Activated T-cell treated with anti-CD3 and anti-CD28 coated beads for 48 hours (primary cell): Measurements from ENCODE around the gene DMPK.
"Not testable (repeated sequence)": the region's sequence is repeated elsewhere in the genome, so short reads cannot be mapped to it uniquely, and the experiment has no call there.

Source experiments
- DNase-seq: peaks from one replicate; pipeline ENCODE4 v3.0.0-alpha.2; 2020; ENCODE audit warnings: low read depth

DMPK gene

DNA sequence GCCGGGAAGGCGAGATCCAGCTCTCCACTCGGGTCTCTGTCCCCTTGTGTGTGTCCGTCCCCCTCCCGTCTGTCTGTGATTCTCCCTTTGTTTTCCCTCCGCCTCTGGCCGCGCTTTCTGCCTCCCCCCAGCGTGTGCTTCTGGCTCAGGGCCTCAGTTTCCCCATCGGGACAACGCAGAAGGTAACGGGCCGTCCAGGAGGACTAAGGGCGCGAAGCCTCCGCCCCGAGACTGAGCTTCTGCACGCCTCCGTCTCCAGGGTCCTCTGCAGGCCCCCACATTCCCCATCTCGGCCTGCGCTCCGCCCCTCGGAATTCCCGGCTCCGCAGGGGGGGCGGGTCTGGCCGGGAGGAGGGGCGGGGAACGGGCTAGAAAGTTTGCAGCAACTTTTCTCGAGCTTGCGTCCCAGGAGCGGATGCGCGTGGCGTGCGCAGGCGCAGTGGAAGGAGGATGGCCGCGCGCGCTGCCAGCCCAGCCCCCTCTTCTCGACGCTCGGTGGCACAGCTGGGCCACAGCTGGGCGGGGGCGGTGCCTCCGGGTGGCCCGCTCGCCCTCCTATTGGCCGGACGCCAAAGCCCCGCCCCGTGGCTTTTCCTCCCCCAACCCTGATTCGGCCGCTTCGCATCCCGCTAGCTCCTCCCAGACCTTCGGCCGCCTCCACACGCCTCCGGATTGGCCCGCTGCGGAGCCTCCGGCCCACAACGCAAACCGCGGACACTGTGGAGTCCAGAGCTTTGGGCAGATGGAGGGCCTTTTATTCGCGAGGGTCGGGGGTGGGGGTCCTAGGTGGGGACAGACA, 13.1 kb downstream of the DMPK start, which contains the start of gene SIX5:
Gene SIX5, minus strand, starts transcription at position 269 of the 799 bp plus-strand sequence. CDS start 408 bp downstream, outside the sequence.
- DNase-seq = peak; percentile 97

DNA sequence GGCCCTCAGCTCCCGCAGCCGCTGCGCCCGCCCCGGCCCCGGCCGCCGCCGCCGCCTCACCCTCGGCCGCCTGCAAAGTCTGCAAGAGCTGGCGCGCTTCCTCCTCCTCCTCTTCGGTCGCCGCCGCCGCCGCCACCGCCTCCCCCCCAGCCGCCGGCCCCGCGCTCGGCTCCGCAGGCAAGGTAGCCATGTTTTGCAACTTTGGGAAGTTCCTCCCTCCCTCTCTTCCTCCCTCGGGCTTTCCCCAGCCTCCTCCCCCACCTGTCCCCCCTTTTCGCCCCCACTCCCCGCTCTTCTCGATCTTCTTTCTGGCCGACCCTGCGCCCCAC, 13.7 kb downstream of the DMPK start:
- peak; percentile 43 for DNase-seq

DNA sequence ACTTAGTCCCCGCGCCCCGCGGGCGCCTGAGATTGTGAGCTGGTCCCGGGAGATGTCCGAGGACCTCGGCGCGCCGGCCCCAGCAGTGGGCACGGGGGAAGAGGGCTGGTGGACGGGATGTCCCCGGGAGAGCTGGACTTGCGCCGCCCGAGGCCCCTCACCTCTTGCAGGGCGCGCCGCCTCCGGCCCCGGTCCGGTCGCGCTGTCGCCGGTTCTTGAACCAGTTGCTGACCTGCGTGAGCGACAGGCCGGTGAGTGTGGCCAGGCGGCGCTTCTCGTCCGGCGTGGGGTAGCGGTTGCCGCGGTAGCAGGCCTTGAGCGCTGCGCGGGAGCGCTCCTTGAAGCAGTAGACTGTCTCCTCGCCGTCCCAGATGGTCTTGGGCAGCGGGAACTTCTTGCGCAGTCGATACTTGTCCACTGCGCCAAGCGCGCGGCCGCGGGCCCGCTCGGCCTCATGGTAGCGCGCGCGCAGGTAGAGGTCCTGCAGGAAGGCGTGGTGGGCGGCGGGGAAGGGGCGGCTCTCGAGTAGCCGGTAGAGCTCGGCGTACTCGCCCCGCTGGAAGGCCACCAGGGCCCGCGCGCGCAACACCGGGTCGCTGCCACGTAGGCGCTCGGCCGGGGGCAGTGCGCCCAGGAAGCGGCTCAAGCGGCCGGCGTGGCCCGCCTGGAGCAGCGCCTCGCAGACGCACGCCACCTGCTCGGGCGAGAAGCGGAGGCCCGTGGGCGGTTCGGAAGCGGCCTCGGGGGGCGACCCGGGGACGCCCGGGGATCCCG, 14.2 kb downstream of the DMPK start:
- DNase-seq = no peak

DNA sequence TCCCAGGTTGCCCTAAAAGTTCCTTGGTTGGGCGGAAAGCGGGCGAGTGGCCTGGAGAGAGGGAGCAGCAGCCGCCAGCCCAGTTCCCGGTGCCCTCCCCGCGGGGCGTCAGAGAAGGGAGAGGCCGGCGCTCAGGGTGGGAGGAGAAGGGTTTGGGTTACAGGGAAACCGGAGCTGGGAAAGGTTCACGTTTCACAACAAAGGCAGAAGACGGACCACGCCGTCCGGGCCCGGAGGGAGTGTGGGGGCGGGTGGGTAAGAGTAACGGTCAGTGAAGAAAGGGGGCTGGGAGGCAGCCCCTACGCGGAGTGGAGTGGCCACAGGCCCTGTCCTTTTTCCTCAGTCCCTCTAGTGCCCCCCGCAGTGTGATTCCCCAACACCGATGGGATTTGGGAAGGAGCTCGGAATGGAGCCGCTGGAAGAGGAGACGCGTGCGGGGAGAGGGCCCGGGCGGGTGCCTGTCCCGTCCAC, 14.8 kb downstream of the DMPK start:
- no peak for DNase-seq

DNA sequence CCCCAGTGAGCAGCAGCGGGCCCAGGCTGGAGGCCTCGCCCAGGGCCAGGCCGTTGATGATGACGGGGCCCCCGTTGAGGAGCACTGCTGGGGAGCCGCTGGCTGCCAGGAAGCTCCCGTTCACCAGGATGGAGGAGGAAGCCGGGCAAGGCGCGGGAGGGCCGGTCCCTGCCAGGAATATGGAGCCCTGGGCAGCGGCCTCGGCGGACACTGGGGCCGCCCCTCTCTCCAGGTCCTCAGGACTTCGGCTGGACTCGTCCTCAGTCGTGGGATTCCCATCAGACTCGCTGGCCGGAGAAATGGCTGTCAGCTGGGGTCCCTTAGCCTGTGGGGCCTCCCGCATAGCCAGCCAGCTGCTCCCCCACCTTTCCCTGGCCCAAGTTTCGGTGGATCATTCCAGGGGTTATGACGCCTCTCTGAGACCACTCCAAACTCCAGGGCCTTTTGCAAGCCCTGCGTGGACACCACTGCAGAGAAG, 15.4 kb downstream of the DMPK start:
- no peak for DNase-seq

DNA sequence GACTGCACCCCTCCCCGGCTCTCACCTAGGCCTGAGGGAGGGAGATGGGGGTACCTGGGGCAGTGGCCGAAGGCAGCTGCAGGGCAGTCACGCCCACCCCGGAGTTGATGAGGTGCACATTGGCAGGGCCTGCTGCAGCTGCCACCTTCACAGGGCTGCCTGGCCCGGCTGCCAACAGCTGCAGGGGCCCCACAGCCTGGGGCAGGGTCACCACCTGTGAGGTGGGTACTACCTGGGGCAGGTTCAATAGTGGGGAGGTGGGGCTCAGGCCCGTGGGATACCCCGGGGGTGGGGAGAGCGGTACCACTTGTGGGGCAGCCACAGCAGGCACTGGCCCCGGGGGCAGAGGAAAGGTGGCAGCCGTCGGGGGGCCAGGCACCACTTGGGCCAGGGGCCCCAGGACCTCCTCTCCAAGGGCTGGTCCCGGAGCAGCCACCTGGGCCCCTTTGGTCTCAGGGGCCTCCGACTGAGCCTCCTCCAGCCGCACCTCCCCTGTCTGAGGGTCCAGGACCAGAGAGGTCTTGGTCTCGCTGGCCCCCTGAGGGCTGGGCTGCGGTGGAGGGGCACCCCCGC, 15.9 kb downstream of the DMPK start:
- DNase-seq = no peak

DNA sequence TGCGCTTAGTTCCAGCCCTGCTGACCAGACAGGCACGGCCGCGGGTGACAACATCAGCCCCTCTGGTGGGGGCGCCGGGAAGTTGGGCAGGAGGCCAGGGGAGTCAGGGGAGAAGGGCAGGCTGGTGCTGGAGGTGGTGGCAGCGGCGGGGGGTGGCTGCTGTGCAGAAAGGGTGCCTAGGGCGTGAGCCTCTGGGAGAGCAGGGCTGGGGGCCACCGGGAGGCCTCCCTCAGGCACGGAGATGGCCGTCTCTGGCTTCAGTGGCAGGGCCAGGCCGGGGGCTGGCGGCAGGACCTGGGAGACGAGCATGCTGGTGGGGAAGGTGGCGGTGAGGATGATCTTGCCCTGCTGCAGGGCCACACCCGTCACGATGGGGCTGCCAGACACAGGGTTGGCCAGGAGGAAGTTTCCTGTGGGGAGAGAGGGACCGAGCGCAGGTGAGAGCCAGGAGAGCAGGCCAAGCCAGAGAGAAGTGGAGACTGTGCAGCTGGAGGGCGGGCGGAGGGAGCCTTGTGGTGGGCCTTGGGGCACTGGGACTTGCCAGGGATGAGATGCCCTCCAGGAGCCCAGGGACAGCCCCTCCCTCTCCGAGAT, 16.5 kb downstream of the DMPK start:
- DNase-seq = no peak

DNA sequence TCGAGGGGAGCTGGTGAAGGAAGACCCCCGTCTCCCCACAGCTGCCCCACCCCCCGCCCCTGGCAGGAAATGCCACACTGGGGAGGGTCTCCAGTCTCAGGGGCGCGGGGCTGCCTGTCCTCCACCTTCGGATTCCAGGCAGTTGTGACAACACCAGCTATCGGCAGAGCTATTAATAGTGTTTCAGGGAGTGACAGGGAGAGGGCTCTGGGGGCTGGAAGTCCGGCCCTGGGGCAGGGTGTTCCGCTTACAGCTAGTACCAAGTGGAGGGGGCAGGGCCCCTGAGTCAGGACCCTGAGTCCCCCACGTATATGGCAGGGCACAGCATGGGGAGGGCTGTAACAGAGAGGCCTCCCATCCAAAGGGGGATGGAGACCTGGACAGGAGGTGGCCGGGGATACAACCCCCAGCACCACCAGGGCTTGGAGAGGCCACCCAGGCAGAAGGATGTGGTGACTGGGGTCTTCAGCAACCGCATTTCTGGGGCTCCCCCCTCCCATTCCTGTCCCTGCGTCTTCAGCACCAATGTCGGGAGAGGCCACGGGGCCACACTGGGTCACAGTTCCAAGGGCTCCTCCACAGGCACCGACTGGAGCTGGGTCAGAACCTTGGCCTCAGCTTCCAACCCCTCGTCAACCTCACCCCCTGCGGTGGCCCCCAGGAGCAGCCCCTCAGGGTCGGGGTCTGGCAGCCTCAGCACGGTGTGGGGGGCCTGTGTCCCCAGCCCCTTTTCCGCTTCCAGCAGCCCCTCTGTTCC, 17.2 kb downstream of the DMPK start:
- no peak for DNase-seq

DNA sequence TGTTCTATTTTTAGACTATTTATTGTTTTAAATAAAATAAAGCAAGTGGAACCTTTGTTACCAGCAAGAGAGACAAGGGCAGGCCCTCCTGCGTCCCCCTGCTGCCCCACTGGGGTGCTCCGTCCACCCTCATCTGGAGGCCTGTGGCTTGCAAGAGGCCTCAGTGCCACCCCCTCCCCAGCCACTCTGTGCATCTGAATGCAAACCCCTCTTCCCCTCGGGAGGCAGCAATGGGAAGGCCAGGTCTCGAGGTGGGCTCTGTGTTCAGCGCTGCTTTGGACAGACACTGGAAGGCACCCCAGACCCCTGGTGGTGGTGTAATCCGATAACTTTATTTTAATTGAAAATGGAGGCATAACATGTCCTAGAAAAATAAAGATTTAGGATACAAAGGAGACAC, 17.8 kb downstream of the DMPK start:
- no peak for DNase-seq

DNA sequence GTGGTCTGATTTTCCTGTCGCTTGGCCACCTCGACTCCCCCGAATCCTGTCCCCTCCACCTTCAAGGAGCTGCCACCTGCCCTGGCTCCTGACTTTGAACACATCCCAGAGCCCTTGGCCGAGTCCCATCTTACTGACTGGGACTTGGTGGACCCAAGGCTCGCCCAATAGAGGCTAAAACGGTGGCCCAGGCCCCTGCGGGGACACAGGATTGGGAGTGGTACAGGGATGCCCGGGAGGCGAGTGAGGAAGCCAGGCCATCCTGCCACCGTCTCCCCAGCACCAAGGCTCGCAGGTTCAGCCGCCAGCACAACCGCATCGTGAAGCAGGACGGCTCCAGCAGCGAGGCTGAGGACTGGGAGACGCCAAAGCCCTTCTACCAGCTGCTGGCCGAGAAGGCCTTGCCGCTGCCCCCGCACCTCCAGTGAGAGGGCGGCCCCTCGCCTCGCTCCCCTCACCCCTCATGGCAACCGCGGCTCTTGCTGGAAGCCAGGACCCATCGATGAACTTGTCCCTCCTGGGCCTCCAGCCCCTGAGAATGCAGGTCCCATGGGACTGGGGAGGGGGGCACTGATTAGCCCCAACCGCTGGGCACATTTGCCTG, 18.5 kb downstream of the DMPK start:
- DNase-seq = no peak

DNA sequence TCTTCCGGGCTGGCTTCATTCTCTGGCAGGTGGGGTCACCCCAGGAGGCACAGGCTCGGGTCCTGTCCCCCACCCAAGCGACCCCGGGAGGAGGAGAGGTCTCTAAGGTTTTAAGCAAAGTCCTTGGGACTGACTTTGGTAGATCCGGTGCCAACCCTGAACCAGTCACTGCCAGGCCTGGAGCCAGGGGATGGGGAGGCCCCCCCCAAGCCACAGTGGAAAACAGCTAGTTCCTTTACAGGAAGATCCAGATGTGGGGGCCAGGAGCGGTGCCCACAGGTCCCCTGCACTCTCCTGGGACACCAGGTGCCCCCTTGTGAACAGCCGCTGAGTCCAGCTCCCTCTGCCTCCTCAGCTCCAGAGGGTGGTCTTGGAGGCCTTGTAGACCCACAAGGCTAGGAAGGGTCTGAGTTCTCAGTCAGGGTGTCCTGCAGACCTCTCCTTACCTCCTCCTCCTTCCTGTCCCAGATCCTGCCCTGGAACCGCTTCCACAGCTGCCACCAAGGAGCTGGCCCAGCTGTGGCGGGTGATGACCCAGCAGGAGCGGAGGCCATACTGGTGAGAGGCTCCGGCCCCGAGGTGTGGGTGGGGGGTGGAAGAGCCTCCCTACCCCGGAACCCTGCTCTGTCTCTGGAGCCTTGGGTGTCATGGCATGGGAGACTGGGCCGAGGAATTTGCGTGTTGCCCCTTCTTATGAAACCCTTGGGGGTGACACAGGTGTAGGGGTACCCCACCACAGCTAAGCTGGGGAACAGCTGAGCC, 19.2 kb downstream of the DMPK start:
- DNase-seq = no peak

DNA sequence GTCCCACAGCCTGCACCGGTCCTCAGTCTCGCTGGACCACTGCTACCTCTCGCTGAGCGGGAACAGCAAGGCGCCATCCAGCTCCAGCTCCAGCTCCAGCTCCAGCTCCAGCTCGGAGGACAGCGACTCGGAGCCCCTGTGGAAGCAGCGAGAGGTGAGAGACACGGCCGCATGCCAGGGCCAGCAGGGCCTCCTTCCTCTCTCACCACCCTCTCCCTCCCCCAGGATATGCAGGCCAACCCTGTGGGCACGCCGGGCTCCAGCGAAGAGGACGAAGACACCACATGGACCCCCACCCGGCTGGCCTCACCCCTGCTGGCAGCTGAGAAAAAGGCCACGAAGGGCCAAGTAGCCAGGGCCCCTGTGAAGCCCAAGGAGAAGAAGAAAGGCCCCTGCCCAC, 20.6 kb downstream of the DMPK start:
- DNase-seq = no peak

DNA sequence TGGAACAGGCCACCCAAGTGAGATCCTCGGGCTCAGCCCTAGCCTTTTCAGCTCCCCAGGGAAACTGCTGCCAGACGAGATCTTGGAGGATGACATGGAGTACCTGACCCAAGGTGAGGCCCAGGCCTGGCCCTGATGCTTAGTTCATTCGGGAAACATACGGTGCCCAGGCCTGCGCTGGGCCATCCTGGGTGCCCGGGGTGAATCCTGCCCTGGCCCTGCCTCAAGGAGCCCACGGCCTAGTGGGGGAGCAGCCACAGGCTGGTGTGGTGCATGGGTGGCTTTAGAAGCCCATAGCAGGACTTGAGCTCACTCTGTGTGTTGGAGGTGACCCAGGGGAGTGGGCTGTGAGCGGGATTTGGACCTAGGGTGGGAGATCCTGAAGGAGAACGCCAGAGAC, 23.4 kb downstream of the DMPK start:
- no peak for DNase-seq

DNA sequence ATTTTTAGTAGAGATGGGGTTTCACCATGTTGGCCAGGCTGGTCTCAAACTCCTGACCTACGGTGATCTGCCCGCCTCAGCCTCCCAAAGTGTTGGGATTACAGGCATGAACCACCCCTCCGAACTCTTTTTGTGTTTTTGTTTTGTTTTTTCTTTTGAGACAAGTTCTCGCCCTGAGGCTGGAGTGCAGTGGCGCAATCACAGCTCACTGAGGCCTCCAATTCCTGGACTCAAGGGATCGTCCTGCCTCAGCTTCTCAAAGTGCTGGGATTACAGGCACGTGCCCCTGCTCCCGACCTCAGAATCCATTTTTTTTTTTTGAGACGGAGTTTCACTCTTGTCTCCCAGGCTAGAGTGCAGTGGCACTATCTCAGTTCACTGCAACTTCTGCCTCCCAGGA, 24.6 kb downstream of the DMPK start:
- DNase-seq = no peak

DNA sequence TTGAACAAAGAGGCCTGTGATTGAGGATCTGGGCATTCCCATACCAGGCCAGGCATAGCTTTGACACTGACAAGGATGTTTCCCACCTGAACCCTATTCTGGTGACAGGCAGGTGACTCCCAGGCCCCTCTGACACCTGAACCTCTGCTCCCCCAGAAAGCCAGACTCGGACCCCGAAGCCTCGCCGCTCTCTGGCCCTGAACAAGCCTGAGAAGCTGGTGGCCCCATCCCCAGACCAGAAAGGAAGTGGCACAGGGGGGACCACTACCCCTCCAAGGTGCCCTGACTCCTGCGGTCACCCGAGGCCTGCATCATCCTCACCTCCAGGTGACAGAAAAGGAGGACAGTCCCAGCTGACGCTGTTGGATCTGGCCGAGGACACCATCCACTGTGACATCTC, 28.0 kb downstream of the DMPK start:
- no peak for DNase-seq

DNA sequence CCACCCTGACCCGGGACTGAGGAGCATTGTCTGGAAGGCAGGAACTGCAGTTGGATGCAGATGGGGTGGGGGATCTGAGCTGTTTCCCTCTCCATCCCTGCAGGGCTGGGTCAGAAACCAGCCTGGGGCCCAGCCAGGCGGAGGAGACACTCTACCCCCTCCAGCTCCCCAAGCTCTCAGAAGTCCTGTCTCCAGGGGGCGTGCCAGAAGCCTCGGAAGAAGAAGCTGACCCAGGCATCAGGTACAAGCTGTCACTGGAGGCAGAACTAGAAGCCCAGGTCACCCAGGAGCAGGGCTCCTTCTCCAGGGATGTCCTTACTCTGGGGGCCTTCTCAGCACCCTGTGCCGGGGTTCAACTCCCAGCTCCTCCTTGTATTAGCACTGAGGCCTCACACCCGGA, 28.7 kb downstream of the DMPK start:
- DNase-seq = no peak

DNA sequence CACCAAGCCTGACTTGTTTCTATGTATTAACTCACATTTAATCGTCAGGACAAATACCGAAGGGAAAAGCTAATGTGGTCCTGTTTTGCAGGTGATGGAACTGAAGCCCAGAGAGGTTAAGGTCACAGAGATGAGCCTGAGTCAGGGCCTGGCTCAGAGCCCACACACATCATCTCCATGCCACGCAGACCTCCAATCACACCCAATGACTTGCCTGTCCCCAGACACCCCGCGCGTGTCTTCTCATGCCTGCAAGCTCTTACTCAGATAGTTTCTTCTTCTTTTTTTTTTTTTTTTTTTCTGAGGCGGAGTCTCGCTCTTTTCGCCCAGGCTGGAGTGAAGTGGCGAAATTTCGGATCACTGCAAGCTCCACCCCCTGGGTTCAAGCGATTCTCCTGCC, 29.7 kb downstream of the DMPK start:
- DNase-seq = no peak

DNA sequence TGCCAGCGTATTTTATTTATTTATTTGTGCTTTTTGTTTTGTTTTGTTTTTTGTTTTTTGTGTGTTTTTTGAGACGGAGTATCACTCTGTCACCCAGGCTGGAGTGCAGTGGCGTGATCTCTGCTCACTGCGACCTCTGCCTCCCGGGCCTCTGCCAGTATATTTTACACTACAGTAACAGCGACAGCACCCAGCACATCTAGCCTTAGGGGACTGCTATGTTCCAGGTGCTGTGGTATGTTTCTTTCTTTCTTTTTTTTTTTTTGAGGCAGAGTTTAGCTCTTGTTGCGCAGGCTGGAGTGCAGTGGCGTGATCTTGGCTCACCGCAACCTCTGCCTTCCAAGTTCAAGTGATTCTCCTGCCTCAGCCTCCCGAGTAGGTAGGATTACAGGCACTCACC, 30.8 kb downstream of the DMPK start:
- not testable (repeated sequence) for DNase-seq

DNA sequence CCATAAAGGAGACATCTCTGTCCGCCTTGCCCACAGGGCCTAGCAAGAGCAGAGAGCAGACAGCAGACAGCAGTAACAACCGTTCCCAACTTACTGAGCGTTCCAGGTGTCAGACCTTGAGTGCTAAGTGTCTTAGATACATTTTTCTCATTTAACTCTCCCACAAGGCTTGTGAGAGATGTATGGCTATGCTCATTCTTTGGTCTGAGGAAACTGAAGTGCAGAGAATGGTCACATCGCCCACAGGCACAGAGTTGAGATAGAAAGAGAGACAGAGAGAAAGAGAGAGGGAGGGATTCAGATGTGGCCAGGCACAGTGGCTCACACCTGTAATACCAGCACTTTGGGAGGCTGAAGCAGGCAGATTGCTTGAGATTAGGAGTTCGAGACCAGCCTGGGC, 34.8 kb downstream of the DMPK start:
- no peak for DNase-seq

DNA sequence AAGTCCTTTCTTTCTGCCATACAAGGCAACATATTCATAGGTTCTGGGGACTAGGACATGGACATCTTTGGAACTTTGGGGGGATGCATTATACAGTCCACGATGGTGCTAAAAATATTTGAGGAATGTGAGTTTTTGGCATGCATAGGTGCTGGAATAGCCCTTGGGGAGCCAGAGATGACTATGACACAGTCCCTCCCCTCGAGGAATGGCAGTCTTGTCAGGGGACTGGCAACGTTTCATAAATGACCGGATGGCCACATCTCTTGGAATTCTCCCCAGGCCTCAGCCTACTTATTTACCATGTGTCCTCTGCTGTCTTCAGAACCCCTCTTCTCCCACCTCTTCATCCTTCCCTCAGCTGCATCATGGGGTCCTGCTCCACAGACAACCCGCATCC, 35.4 kb downstream of the DMPK start:
- no peak for DNase-seq

DNA sequence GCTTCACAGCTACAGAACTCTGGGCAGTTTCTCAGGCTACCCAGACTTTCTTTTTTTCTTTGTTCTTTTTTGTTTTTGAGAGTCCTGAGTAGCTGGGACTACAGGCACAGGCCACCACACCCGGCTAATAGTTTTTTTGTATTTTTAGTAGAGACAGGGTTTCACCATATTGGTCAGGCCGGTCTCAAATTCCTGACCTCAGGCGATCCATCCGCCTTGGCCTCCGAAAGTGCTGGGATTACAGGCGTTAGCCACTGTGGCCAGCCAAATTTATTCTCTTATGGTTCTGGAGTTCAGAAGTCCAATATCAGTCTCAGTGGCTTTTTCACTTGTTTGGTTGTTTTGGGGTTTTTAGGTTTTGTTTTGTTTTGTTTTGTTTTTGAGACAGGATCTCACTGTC, 36.7 kb downstream of the DMPK start:
- no peak for DNase-seq
